GM21825 (cell line): ENCODE results near the gene KLK11.

Experiments used
- ATAC-seq: cut with Tn5 transposase; IDR thresholded peaks from one replicate; pipeline ENCODE4 v1.9.1; 2021; ENCODE audit warnings: mild to moderate bottlenecking, moderate library complexity; ENCODE audit not compliant: unreplicated experiment

Gene KLK11

DNA sequence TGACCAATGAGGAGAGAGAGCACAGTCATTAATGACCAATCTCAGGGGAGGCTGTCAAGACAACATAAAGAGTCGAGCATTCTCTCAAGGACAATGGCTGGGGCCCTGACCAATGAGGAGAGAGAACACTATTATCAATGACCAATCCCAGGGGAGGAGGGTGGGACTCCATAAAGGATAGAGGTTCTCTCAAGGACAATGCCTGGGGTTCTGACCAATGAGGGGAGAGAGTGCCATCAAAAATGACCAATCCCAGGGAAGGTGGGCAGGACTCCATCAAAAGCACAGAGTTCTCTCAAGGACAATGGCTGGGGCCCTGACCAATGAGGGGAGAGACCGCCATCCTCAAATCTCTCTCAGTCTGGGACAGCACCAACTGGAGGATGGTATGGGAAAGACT lies 3.3 kb upstream of the KLK11 start:
- ATAC-seq = no peak

DNA sequence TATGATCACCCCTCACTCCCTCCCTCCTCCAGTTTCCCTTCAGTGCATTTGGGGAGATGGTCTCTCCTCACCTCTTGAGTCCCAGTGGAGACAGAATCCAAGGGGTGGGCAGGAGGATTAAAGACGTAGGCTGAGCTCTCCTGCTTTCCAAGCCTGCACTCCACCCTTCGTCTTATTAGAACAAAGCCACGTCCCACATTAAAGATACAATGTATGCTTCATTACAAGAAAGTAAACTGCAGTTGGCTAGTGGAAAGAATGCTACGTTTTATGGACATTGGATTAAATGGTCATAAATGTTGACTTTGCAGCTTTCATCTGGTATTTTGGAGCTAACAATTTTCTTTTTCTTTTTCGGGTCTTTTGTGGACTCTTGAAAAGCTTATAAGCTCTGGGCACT lies 1.5 kb upstream of the KLK11 start:
- ATAC-seq = no peak

DNA sequence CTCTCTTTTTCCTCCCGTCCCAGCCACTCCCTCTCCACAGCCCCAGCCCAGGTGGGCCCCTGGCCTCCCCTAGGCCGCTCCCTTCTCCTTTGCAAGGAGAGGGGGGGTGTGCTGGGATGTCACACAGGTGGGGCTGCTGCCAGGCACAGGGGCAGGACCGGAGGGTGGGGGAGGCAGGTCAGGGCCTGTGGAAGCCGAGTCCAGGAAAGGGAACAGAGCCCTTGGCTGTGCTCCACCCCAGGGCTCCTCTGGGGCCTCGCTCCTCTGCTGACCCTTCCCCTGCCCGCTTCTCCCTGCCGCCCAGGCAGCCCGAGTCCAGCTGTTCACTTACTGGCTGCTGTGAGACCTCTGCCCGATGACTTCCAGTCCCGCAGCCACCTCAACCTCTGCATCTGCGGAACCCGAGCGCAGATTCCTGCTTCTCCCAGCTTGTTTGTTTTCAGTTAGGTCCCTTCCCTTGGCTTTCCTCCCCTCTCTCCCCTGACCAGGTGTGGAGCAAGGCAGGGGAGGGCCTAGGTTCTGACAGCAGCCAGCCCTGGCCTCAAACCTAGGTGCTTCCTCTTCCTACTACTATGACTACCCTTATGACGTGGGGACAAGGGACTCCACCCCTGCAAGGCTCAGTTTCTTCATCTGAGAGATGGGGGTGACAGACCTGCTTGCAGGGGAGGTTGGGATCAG lies 850 bp upstream of the KLK11 start:
- ATAC-seq = no peak

DNA sequence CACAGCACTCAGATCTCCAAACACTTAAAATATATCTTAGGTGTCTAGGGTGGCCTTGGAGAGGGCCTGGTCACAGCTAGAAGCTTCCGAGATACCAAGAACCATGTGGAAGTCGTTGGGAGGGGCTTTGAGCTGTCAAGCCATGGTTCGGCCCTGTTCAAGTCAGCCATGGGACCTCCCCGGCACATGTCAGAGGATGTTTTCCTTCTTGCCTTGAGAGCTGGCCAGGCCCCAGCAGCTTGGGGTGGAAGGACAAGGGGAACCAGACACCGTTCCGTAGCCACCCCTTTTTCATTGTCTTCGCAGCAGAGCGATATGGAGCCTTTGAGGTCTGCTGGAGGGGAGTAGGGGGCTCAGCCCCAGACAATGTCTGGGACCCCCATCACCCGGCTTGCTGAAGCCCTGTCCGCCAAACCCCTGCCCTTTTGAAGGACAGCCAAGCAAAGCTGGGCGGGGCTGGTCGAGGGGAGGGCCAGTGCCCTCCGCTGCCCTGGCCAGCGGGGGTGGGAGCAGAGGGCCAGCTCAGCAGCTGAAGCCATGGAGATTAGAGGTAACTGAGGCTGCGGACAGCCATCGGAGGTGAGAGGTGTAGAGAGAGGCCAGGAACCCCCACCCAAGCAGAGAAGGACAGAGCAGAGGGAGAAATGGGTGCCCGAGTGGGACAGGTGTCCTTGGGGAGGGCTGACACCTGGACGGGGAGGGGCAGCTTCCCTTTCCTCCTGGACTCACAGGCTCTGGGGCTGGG lies 435 bp downstream of the KLK11 start:
- ATAC-seq = no peak

DNA sequence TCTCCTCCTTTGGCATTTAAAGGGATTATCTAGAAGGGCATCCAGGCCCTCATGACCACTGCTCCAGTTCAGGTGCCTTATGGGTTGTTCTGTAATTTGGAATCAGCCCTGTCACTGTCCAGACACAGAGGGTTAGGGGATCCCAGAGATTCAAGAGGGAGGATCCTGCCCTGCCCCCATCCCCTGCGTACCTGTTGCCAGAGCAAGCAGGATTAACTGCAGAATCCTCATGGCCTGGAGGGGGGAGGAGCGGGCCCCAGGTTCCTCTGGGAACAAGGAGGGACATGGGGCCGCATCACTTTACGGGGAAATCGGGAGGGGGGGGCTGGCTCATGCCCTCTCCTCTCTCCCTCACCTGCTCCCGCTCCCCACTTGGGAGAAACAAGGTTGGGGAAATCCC lies 1.0 kb downstream of the KLK11 start:
- ATAC-seq = no peak

DNA sequence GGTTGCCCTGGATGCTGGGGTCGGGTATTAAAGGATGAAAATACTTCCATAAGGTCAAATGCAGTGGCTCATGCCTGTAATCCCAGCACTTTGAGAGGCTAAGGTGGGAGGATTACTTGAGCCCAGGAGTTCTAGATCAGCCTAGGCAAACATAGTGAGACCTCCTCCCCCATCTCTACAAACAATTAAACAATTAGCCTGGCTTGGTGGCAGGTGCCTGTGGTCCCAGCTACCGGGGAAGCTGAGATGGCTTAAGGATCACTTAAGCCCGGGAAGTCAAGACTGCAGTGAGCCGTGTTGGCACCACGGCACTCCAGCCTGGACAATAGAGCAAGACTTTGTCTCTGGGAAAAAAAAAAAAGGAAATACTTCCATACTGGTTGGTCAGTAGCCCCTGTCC lies 1.5 kb downstream of the KLK11 start:
- no peak for ATAC-seq

DNA sequence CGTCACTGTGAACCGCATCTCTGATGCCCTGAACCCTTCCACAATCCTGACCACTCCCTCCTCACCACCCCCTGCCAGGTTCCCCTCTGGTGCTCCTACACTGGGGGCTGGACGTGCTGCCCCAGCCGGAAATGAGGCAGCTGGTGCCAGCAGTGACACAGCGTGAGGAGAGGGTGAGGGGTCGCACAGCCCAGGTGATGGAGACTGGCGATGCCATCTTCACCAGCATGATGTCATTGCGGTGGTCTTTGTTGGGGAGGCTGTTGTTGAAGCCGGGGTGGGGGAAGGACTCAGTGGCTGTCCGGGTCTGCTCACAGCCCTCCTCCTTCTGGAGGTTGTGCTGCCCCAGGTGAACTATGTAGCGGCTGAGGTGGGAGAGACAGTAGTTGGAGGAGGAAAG lies 2.5 kb downstream of the KLK11 start:
- ATAC-seq = no peak

DNA sequence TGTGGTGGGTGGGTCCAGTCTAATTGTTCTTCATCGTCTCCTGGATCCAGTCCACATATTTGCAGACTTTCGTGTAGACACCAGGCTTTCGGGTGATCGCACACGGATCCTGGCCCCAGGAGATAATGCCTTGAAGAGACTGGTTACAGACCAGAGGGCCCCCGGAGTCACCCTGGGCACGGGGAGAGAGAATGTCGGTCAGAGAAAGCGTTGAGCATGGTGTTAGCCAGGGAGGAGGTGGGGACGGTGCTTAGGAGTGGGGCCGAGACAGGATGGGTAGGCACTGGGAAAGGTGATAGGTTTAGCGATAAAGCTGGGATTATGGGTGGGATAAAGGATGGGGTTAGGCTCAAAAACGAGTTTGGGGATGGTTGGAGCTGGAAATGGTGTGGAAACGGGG lies 3.9 kb downstream of the KLK11 start:
- ATAC-seq = no peak

DNA sequence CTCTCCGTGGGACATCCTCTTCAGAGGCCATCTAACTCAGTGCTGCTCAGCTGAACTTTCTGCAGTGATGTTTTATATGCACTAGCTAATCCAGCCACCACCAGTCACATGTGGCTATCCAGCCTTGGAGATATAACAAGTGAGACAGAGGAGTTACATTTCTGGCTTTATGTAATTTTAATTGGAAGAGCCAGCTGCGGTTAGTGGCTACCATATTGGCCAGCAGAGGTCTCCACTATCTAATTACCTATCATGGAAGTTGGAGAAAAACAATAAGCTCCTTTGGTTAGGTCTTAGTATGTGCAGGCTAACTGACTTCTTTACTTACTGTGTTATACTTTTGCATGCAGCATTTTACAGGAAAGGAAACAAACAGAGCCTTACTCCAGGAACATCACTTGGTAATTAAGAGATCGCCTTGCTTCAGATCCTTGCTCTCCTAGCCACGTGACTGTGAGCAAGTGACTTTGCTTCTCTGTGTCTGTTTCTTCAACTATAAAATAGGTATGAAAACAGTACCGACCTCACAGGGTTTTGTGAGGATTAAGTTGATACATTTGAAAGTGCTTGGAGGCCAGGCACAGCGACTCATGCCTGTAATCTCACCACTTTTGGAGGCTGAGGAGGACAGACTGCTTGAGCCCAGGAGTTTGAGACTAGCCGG lies 5.3 kb downstream of the KLK11 start:
- no peak for ATAC-seq

DNA sequence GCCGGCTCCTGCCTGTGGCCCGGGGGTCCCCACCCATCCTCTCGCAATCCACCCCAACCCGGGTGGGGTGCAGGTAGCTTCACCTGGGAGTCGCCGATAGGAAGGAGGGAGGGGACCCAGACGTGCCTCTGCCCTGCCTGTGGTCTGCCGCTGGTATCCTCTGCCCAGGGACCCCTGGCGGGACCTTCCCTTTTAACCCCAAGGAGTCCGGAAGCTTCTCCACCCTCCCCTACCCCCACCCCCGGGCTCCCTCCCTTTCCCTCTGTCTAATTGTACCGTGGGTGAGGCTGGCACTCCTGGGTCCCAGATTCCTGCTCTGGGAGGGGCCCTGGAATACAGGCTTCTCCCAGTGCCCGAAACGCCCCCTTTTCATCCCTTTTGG lies 6.9 kb downstream of the KLK11 start, which contains the start of gene KLK10:
TSS of gene KLK10 (minus strand) at position 166 of the 382 bp plus-strand sequence. CDS start 579 bp downstream, outside the sequence.
- ATAC-seq = no peak

DNA sequence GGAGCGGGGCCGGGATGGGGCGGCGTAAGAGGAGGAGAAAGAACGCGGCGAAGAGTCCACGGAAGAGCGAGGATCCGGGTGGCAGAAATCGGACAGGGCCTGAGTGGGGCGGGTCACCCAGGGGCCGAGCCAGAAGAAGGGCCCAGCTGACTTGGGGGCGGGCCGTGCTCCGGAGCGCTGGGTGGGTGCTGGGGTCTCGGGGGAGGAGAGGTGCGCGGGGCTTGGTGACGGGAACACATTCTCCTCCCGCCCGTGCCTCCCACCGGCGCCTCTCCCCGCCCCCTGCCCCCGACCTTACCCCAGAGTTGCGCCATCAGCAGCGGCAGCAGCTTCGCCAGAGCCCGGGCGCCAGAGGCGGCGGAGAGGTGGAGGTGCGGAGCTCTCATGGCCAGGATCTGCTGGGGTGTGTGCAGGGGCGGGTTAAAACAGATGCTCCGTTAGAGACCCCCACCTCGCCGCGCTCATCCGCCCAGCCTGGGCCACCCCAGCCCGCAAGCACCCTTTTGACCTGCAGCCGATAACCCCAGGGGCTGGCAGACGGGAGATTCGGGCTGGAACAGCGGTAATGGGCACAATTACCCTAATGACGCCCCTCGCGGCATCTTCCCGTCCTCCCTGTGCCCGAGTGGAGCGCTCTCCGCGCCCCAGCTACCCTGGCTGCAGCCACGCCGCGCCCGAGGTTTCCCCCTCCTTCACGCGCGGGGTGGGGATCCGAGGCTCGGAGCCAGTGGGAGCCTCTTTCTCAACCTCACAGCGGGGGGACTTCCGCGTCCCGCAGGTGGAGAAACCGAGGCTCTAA lies 7.5 kb downstream of the KLK11 start:
- ATAC-seq = no peak

DNA sequence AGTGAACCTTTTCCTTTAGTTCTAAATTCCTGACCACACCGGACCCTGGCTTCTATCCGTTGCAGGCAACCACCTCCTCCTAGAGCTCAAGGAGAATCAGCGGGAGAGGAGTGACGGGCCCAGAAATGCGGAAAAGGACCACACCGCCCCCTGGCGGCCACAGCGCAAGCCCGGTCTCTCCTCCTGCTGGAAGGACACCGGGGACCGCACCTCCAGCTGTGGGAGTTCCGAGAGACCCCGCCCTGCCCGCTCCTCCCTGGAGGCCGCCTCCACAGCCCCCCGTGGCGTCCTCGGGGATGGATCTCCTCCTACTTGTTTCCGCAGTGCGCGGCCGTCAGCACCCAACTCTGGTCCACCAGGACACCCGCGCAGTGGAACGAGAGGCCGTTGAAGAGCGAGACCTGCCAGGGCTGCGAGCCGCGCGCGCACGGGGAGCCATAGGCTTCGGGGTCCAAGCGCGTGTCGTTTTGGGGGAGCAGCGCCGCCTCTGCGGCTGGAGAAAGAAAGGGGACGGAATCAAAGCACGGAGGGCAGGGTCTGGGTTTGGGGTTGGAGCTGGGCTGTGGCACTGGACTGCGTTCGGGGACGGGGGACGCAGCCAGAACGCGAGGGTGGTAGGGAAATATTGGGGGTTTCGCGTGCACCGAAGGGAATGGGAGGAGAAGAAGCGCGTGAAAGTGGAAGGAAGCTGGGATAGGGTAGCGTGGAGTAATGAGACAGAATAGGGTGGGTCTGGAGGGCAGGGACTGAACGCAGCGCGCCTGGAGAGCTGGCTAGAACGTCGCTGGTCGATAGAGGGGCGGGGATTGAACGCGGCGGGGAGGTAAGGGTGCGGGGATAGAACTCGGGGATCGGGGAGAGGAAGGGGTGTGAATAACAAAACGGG lies 9.4 kb downstream of the KLK11 start:
- no peak for ATAC-seq

DNA sequence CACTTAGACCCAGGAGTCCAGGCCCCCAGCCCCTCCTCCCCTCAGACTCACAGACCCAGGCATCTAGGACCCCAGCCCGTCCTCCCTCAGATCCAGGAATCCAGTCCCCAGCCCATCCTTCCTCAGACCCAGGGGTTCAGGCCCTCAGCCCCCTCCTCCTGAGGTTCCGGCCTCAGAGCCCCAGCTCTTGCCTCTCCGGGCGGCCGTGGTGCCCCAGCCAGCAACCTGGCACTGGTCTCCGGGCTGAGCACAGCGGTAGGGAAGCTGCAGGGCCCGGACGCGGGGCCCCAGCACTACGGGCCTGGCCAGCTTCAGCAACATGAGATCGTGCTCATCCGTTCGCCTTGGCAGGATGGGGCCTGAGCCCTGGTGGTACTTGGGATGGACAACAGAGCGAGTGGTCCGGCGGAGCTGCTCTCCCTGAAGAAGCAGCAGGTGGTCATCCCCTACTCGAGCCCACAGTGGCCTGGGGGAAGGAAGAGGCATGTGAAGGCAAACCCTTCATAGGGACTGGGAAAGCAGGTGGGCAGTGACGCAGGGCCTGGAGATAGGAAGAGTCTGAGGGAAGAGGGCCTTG lies 10.6 kb downstream of the KLK11 start:
- ATAC-seq = no peak

DNA sequence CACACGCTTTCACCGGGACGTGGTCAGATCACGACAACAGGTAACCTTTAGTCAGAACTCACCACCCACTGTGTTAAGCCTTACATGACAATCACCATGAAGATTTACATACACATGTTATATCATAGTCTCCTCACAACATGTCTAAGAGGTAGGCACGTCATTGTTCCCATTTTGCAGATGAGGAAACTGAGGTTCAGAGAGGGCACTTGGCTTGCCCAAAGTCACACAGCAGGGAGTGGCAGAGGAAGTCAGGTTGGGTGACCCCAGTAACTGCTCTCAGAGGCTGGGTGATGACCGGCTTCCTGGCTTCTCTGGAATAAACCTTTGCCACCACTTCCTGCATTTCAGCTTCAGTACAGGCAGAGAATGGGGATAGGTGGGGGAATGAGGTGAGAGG lies 12.2 kb downstream of the KLK11 start:
- ATAC-seq = no peak

DNA sequence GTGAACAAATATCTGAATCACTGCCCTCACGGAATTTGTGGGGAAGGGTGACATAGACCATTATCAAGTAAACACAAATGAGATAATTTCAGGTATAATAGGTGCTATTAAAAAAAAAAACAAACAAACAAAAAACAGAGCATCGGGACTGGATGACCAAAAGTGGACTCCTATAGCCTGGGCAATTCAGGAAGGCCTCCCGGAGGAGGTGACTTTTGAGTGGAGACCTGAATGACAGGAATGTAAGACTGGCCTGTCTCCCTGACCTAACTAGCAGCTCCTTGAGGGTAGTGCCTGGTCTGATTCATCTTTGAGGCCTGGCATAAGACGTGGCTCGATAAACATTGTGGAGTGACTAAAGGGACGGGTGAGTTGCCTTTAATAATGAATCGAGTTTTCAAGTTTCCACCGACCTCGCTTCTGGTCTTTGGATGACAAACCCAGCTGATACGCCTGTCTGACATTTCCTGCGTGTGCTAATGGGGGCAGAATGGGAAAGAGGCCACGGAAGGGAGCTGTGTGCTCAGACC lies 13.7 kb downstream of the KLK11 start:
- ATAC-seq = no peak

DNA sequence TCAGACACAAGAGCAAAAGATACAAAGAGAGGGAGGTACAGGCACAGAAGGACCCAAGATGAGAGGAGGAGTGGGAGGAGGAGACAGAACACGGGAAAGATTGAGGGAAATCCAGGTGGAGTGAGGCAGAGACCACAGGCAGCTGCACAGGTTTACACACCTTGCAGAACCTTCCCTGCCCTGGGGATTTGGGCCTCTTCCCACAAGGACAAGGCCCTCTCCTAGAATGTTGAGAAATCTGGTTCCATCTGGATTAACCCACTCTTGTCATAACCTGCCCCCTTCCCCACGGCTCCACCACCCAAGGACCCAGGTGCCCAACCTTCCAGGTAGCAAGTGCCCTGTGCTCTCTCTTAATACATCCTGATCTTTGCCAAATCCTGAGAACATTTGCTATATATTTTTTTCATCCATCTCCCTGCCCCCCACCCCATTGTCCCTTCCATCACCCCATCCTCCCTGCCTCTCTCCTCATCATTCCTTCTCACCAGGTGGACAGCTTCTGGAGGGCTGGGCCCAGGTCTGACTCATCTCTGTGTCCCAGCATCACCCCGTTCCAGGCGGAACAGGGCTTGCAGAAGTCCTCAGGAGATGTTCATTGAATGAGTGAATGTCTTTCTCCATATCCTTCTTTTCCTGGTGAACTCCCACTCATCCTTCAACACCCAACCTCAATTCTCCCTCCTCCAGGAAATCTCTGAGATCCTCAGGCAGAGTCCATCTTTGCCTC lies 16.2 kb downstream of the KLK11 start:
- ATAC-seq = no peak

DNA sequence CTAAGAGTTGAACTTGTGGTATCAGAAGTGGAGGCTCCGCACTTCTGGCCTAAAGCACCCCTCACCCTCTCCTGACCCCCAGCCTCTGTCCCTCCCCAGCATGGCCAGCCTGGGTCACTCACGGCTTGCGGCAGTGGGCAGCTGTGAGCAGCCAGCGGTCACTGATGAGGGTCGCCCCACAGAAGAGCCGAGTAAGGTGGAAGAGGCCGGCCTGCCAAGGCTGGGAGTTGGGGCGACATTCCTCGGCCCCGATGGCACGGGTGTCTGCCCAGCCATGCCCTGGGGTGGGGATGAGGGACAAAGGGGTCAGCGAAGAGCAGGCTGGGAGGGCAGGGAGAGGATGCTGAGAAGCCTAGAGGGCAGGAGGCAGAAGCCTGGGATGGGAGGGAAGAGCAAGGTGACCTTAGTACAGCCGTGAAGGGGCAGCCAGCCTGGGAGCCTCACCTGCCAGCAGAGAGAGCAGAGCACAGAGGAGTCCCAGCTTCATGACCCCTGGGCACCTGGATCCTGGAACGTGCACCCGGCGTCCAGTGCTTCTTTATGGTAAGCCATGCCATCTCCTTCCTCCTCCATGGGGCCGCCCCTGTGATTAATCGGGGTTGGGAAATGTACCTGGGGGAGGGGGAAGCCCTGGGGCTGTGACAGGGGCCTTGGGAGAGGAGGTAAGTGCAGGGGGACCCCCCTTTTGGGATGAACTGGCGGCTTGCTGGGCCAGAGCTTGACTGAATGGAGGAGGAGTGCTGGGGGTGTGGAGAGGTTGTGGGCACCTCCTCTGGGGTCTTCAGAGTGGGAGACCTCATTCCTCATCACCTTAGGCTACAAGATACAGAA lies 17.1 kb downstream of the KLK11 start:
- no peak for ATAC-seq

DNA sequence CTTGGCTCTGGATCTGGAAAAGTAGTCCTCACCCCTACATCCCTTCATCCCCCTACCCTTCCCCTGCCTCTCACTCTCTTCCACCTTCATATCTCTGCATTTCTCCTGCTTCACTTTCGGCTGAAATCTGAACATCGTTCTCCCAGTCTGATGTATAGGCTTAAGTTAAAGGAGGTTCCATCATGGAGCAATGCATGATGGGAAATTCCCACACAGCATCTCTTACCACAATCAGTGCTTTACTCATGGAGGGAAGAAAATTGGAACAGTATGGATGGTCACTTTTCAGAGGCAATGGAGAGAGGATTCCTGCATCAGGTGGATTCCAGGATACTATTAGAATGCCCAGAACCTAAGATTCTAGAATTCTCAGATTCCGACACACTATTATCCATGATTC lies 18.9 kb downstream of the KLK11 start:
- no peak for ATAC-seq
